22Rv1 (cell line): ENCODE results near the gene TFF3.

ENCODE experiments used
- ZFX ChIP-seq: fragments of 450-650 bp; IDR thresholded peaks from 2 replicates; pipeline ENCODE4 v1.6.1; 2017; ENCODE audit warnings: antibody characterized with exemption, borderline replicate concordance
- TF ChIP-seq, protein P1 (sequence below): fragments of 450-650 bp; IDR thresholded peaks from 2 replicates; pipeline ENCODE4 v1.5.1; 2017; ENCODE audit warnings: mild to moderate bottlenecking

DNA sequence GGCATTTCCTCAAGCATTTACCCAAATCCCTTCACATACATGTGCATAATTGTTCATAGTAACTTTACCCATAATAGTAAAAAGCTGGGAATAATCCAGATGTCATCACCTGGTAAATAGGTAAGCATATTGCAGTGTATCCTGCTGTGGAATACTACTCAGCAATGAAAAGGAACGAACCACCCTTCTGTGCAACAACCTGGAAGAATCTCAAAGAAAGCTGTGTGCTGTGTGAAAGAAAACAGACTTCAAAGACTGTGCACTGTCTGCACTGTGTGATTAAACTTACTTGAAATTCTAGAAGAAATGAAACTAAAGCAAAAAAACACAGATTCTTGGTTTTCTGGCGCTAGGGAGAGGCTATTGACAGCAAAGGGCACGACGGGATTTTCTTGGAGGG is 22.1 kb upstream of the TFF3 start:
- TF ChIP-seq, protein P1, sequence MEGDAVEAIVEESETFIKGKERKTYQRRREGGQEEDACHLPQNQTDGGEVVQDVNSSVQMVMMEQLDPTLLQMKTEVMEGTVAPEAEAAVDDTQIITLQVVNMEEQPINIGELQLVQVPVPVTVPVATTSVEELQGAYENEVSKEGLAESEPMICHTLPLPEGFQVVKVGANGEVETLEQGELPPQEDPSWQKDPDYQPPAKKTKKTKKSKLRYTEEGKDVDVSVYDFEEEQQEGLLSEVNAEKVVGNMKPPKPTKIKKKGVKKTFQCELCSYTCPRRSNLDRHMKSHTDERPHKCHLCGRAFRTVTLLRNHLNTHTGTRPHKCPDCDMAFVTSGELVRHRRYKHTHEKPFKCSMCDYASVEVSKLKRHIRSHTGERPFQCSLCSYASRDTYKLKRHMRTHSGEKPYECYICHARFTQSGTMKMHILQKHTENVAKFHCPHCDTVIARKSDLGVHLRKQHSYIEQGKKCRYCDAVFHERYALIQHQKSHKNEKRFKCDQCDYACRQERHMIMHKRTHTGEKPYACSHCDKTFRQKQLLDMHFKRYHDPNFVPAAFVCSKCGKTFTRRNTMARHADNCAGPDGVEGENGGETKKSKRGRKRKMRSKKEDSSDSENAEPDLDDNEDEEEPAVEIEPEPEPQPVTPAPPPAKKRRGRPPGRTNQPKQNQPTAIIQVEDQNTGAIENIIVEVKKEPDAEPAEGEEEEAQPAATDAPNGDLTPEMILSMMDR = no peak
- no peak for TF ChIP-seq ZFX
